GM12878 (cell line): ENCODE measurements around the gene ZNF506. TPM values are rescaled to one million over a fixed set of nuclear protein-coding genes. Genes with fewer than 3 reads are reported as not detected.

ENCODE experiments used
- ATAC-seq: fragments of 200-7000 bp; cut with Tn5 transposase; 3 replicates; pipeline ENCODE4 v1.9.1; 2020; ENCODE audit warnings: mild to moderate bottlenecking, moderate library complexity
- BruUV-seq: library from RNA; stranded (reverse); fragments of 400-500 nt; replicated peaks from 2 replicates; lab custom pipeline; 2021; lab: Mats Ljungman, UMichigan
- CTCF ChIA-PET: fragments of 300-600 bp; sonication (Branson Sonifier 250); formaldehyde crosslinking; extraction: SDS; loops from one replicate; lab custom pipeline; 2021; ENCODE audit warnings: inconsistent platforms; lab: Yijun Ruan, JAX
- POLR2A ChIA-PET: fragments of 350-600 bp; formaldehyde crosslinking; extraction: SDS; loops from one replicate; lab custom pipeline; 2021; ENCODE audit warnings: inconsistent platforms; lab: Charles Lee
- RAD21 ChIA-PET: fragments of 300-600 bp; sonication (Branson Sonifier 250); formaldehyde crosslinking; loops from one replicate; lab custom pipeline; 2023; ENCODE audit warnings: antibody characterized with exemption; ENCODE audit not compliant: unreplicated experiment; lab: Charles Lee
- SMC1A ChIA-PET: fragments of 300-600 bp; sonication (Branson Sonifier 250); formaldehyde crosslinking; loops from one replicate; lab custom pipeline; 2023; ENCODE audit not compliant: unreplicated experiment, uncharacterized antibody; lab: Charles Lee
- DNase-seq: peaks from one replicate; pipeline ENCODE4 v3.0.0-alpha.2; 2011; ENCODE audit warnings: low read depth, low spot score
- FAIRE-seq: peaks from 3 replicates; lab custom pipeline; 2011; peaks lifted over from hg19 to GRCh38; lab: Jason Lieb, UNC
- H2AFZ ChIP-seq: 2 replicates; pipeline ENCODE4 v1.6.0; 2011; ENCODE audit warnings: low read depth, low read length, control low read depth; ENCODE audit not compliant: control insufficient read depth
- H3K27ac ChIP-seq: 2 replicates; pipeline ENCODE4 v1.5.1; 2011; ENCODE audit warnings: control low read depth; ENCODE audit not compliant: control insufficient read depth, insufficient read depth
- H3K27me3 ChIP-seq, 2 experiments: replicated peaks in 1 of 2; 2 replicates each; pipeline versions ENCODE4 v1.6.0 to v1.6.1; 2011; ENCODE audit warnings: low read length in 1 of 2; ENCODE audit not compliant: control insufficient read depth in 2 of 2, insufficient read depth in 2 of 2
- H3K36me3 ChIP-seq, 2 experiments: 2 replicates each; pipeline ENCODE4 v1.5.1; 2011; ENCODE audit warnings: low read length in 1 of 2; ENCODE audit not compliant: control insufficient read depth in 2 of 2, insufficient read depth in 2 of 2
- H3K4me1 ChIP-seq: 2 replicates; pipeline ENCODE4 v1.6.1; 2011; ENCODE audit warnings: mild to moderate bottlenecking, low read length, moderate library complexity, mixed read lengths; ENCODE audit not compliant: control insufficient read depth, insufficient read depth
- H3K4me2 ChIP-seq: 2 replicates; pipeline ENCODE4 v1.6.0; 2011; ENCODE audit warnings: control low read depth; ENCODE audit not compliant: control insufficient read depth, insufficient read depth
- H3K4me3 ChIP-seq: fragments of 200-600 bp; sonication (generic); 2 replicates; pipeline ENCODE4 v1.5.1; 2016
- H3K79me2 ChIP-seq: 2 replicates; pipeline ENCODE4 v1.6.0; 2011; ENCODE audit warnings: low read length; ENCODE audit not compliant: control insufficient read depth, insufficient read depth
- H3K9ac ChIP-seq: 2 replicates; pipeline ENCODE4 v1.8.0; 2011; ENCODE audit warnings: low read length, control low read depth, mixed read lengths; ENCODE audit not compliant: control insufficient read depth, insufficient read depth
- H3K9me3 ChIP-seq: replicated peaks from 3 replicates; pipeline ENCODE4 v1.5.1; 2011; ENCODE audit warnings: mild to moderate bottlenecking, low read length; ENCODE audit not compliant: control insufficient read depth, insufficient read depth
- H4K20me1 ChIP-seq: 2 replicates; pipeline ENCODE4 v1.6.0; 2011; ENCODE audit not compliant: control insufficient read depth, insufficient read depth
- BCL11A ChIP-seq: IDR thresholded peaks from 2 replicates; pipeline ENCODE4 v1.6.1; 2011; ENCODE audit warnings: low read depth, low read length
- CBX5 ChIP-seq: sonication (generic); IDR thresholded peaks from 2 replicates; pipeline ENCODE4 v1.6.1; 2016; ENCODE audit warnings: low read depth, moderate library complexity, mild to moderate bottlenecking, inconsistent platforms
- CEBPZ ChIP-seq: fragments of 150-350 bp; IDR thresholded peaks from 2 replicates; pipeline ENCODE4 v1.6.1; 2016; ENCODE audit warnings: low read depth, low read length
- FOXK2 ChIP-seq: fragments of 450-650 bp; IDR thresholded peaks from 2 replicates; pipeline ENCODE4 v1.6.1; 2017; ENCODE audit warnings: mild to moderate bottlenecking, moderate library complexity
- GATAD2B ChIP-seq: fragments of 450-650 bp; conservative IDR thresholded peaks from 2 replicates; pipeline ENCODE4 v1.6.1; 2017; ENCODE audit warnings: low read depth, mild to moderate bottlenecking, moderate library complexity
- TAF1 ChIP-seq: IDR thresholded peaks from 2 replicates; pipeline ENCODE4 v1.6.1; 2011; ENCODE audit warnings: mild to moderate bottlenecking, low read depth, low read length, borderline replicate concordance
- ZBED1 ChIP-seq: IDR thresholded peaks from 2 replicates; pipeline ENCODE4 v1.6.1; 2016; ENCODE audit warnings: borderline replicate concordance
- WGBS: methylation state at CpG from one replicate; pipeline ENCODE4 v1.1.6; 2016; ENCODE audit warnings: low lambda C conversion rate; ENCODE audit not compliant: insufficient replicate concordance, insufficient coverage; ENCODE audit errors: missing lambda C conversion rate; 5-methylcytosine and 5-hydroxymethylcytosine counted together
- in situ Hi-C: fragments of 300-500 bp; cut with MboI; formaldehyde crosslinking; loops from 9 replicates; pipeline ENCODE4 v1.14.3; 2018; ENCODE audit warnings: mixed read lengths
- intact Hi-C: fragments of 100-400 bp; cut with micrococcal nuclease; formaldehyde crosslinking; loops from one replicate; pipeline ENCODE4 v1.14.2; 2022; ENCODE audit not compliant: unreplicated experiment
- polyA plus RNA-seq, 11 experiments: library from polyadenylated mRNA; depleted of rRNA in 4 of 11; unstranded in 6 of 11; stranded (reverse) in 5 of 11; fragments of >200 nt; fragmentation: Nextera tagmentation in 4 of 11; fragmentation: Illumina TruSeq in 1 of 11; extraction: Ambion mirVana in 4 of 11; extraction: Trizol in 1 of 11; gene quantifications; 1 replicate in 1 of 11; 2 replicates in 10 of 11; pipeline versions ENCODE4 v1.2.1 to v1.2.3, GENCODE V29; 2011 to 2016; ENCODE audit warnings: inconsistent platforms in 2 of 11, missing spikeins in 2 of 11, low read depth in 1 of 11
- total RNA-seq, 4 experiments: library from RNA; depleted of rRNA in 3 of 4; stranded (reverse); fragments of >200 nt in 3 of 4; fragmentation: Illumina TruSeq in 1 of 4; extraction: Trizol in 1 of 4; gene quantifications; 2 replicates each; pipeline versions ENCODE4 v1.2.1 to v1.2.3, GENCODE V29; 2013 to 2021
- TF ChIP-seq, protein P1 (sequence below): fragments of 450-650 bp; IDR thresholded peaks from 2 replicates; pipeline ENCODE4 v1.6.1; 2016; ENCODE audit warnings: mild to moderate bottlenecking
- TF ChIP-seq, protein P2 (sequence below): fragments of 450-650 bp; IDR thresholded peaks from 2 replicates; pipeline ENCODE4 v1.6.1; 2014; ENCODE audit warnings: mild to moderate bottlenecking
- TF ChIP-seq, protein P3 (sequence below): fragments of 450-650 bp; IDR thresholded peaks from 2 replicates; pipeline ENCODE4 v1.6.1; 2017; ENCODE audit warnings: antibody characterized with exemption, mild to moderate bottlenecking, moderate library complexity

The ZNF506 gene
- total and polyA plus RNA-seq, 10 of the 15 experiments (the other 5 are each of a cell fraction or from before 2014, with no cell fraction given): 3.5 to 12.0 (median 7.9) TPM

GRCh38 chr19:19865750-19866610 lies 44.4 kb upstream of the ZNF506 start, which contains the start of gene ZNF253 (continued):
- TF ChIP-seq FOXK2 (peak; percentile 31; the same call in 1 of the 2 replicates), GATAD2B (0 out of 2 replicates have a peak, but pooled peaks have one; percentile 31), ZBED1 (no peak), TAF1 (peak; percentile 89)
- TF ChIP-seq, protein P1, sequence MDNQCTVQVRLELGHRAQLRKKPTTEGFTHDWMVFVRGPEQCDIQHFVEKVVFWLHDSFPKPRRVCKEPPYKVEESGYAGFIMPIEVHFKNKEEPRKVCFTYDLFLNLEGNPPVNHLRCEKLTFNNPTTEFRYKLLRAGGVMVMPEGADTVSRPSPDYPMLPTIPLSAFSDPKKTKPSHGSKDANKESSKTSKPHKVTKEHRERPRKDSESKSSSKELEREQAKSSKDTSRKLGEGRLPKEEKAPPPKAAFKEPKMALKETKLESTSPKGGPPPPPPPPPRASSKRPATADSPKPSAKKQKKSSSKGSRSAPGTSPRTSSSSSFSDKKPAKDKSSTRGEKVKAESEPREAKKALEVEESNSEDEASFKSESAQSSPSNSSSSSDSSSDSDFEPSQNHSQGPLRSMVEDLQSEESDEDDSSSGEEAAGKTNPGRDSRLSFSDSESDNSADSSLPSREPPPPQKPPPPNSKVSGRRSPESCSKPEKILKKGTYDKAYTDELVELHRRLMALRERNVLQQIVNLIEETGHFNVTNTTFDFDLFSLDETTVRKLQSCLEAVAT: 0 out of 2 replicates have a peak, but pooled peaks have one; percentile 13
- TF ChIP-seq, protein P2, sequence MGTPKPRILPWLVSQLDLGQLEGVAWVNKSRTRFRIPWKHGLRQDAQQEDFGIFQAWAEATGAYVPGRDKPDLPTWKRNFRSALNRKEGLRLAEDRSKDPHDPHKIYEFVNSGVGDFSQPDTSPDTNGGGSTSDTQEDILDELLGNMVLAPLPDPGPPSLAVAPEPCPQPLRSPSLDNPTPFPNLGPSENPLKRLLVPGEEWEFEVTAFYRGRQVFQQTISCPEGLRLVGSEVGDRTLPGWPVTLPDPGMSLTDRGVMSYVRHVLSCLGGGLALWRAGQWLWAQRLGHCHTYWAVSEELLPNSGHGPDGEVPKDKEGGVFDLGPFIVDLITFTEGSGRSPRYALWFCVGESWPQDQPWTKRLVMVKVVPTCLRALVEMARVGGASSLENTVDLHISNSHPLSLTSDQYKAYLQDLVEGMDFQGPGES: peak; percentile 66; the same call in 1 of the 2 replicates

- Histone ChIP-seq H3K36me3 (no peaks in the 10 kb centered on the region), H3K79me2 (no peaks in the 10 kb centered on the region), H2AFZ (no peak overlapping the region), H3K27ac (no peak overlapping the region), H3K4me1 (no peaks in the 10 kb centered on the region), H3K4me2 (no peak overlapping the region), H3K27me3 (no peaks in the 10 kb centered on the region), H3K4me3 (no peak overlapping the region), H3K9me3 (peaks cover 7% of the 10 kb centered on the region; the same call in 2 of the 3 replicates), H4K20me1 (no peaks in the 10 kb centered on the region), H3K9ac (no peak overlapping the region)
- BruUV-seq: no TSS peak
- ChIA-PET SMC1A (interaction anchor here (0.6 to 0.8 kb wide), 2 partner anchors 39 to 284 kb away, joined by 3 to 6 read pairs; no protein-coding TSS in a partner anchor), CTCF (no interaction called here), RAD21 (no interaction called here), POLR2A (no interaction called here)
- intact Hi-C loops (no loop called here), in situ Hi-C loops (no loop called here)
- no peak for ATAC-seq
- WGBS: 33% methylated on average over 25 of the region's 29 CpGs
- no peak for FAIRE-seq
- no peak for DNase-seq
- TF ChIP-seq BCL11A (no peak), CBX5 (no peak), CEBPZ (no peak)
- TF ChIP-seq, protein P3, sequence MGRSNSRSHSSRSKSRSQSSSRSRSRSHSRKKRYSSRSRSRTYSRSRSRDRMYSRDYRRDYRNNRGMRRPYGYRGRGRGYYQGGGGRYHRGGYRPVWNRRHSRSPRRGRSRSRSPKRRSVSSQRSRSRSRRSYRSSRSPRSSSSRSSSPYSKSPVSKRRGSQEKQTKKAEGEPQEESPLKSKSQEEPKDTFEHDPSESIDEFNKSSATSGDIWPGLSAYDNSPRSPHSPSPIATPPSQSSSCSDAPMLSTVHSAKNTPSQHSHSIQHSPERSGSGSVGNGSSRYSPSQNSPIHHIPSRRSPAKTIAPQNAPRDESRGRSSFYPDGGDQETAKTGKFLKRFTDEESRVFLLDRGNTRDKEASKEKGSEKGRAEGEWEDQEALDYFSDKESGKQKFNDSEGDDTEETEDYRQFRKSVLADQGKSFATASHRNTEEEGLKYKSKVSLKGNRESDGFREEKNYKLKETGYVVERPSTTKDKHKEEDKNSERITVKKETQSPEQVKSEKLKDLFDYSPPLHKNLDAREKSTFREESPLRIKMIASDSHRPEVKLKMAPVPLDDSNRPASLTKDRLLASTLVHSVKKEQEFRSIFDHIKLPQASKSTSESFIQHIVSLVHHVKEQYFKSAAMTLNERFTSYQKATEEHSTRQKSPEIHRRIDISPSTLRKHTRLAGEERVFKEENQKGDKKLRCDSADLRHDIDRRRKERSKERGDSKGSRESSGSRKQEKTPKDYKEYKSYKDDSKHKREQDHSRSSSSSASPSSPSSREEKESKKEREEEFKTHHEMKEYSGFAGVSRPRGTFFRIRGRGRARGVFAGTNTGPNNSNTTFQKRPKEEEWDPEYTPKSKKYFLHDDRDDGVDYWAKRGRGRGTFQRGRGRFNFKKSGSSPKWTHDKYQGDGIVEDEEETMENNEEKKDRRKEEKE: no peak
Observed at GRCh38 chr19:19860756-19861390, 39.3 kb upstream of the ZNF506 start.
